COLO668 (cell line): ENCODE measurements around the gene CCNB1.
"Not testable (repeated sequence)": the region's sequence is repeated elsewhere in the genome, so short reads cannot be mapped to it uniquely, and the experiment has no call there.

Source experiments
- DNase-seq: peaks from one replicate; lab custom pipeline; 2025; ENCODE audit not compliant: unreplicated experiment; lab: John Stamatoyannopoulos, UW

Gene CCNB1

DNA sequence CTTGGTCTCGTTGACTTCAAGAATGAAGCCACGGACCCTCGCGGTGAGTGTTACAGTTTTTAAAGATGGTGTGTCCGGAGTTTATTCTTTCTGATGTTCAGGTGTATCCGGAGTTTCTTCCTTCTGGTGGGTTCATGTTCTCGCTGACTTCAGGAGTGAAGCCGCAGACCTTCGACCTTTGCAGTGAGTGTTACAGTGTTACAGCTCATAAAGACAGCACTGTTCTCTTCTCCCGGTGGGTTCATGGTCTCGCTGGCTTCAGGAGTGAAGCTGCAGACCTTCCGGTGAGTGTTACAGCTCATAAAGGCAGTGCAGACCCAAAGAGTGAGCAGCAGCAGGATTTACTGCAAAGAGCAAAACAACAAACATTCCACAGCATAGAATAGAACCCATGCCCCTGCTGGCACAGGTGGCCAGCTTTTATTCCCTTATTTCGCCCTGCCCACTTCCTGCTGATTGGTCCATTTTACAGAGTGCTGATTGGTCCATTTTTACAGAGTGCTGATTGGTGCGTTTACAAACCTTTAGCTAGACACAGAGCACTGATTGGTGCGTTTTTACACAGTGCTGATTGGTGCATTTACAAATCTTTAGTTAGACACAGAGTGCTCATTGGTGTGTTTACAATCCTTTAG is 14.8 kb downstream of the CCNB1 start:
- DNase-seq, result not testable (repeated sequence)

DNA sequence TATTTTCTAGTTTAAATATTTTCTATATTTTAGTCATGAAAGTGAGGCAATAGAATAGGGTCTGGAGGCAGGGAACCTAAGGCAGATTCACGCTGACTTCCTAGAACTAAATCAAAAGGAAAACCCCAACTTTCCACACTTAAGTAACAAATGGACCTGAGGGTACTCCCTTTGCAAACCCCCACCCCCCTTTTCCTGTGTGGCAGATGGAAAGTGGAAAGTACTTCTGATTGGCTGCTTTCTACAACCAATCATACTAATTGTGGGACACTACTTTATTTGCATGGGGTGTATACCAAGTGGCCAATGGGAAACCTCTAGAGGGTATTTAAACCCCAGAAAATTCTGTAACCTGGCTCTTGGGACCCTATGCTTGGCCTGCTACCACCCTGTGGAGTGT is 17.7 kb downstream of the CCNB1 start:
- no peak for DNase-seq

DNA sequence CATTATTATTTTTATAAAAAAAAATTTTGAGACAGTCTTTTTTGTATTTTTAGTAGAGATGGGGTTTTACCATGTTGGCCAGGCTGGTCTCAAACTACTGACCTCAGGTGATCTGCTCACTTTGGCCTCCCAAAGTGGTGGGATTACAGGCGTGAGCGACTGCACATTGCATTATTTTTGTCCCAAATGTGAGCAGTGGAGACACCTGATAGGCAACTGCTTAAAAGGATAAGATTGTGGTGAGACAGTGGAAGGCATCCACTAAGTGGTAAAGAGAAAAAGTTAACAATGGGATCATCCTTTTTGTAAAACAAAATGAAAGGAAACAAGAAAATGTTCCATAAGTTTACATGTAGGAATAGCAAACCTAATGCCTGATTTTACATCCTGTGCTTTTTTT is 20.4 kb downstream of the CCNB1 start:
- no peak for DNase-seq

DNA sequence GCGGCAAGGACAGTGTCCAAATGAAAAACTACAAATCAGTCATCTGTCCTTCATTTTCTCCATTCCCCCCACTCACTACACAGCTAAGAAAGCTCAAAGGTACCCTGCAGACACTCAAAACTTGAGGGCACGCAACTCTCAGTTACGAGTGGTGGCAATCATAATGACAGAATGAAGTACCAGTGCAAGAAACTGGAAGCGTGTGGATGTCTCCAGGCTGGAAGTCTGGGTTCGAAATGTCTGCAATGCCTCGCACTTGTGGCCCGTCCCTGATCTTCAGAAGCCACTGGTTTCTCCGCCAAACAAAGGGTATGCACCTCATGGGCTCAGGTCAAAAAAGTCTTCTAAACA is 21.8 kb downstream of the CCNB1 start:
- DNase-seq, result no peak

DNA sequence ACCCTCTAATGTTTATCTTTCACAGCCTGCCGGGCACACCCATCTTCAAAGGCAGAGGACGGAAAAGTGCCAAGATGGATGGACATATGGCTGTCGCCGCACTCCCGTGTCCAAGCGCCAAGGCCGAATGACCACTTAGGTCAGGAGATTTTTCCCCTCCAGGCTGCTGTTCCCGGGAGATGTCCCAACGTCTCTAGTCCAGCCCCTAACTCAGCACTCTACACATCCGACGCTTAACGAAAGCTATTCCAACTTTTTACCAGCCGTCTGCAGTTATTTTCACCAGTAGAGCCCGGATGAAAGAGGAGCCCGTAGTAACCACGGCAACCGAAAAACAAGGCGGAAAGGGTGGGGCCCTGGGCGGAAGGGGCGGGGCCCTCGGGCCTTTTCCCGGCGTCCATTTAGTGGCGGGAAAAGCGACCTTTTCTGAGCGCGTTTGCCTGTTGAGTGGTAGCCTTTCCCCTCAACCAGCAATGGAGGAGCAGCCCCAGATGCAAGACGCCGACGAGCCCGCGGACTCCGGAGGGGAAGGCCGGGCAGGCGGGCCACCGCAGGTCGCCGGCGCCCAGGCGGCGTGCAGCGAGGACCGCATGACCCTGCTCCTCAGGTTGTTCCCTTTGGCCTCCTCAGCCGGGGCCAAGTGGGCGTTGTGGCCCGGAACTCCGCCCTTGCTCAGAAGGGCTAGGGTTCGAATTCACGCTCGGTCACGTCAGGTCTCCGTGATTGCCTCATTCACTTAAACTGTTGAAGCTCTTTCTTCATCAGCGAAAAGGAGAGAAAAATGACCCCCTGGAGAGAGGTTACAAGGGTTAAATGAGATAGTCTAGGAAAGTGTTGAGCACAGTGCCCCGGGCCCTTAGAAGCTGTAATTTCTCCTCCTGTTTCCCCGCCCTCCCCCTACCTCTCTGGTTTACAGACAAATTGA is 22.5 kb downstream of the CCNB1 start, which contains the start of gene CENPH:
Gene CENPH, plus strand, starts transcription at position 422 of the 925 bp plus-strand sequence. Its CDS starts 52 bp downstream, at position 474.
- peak; percentile 87 for DNase-seq

DNA sequence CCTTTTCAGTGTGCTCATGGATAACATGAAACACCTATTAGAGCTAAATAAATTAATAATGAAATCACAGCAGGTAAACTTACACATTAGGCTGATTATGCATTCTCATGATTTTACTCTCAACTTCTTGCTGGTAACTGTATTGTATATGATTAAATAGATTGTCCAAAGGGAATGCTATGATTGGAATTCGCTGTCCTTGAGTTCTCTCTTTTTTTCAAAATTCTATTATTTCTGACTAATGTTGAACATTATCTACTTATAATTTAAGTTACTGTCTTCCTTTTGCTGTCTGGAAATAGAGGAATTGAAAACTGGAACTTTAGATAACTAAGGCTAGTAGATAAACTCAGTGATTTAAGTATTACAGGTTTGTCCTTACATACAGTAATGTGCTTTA is 35.5 kb downstream of the CCNB1 start:
- no peak for DNase-seq

DNA sequence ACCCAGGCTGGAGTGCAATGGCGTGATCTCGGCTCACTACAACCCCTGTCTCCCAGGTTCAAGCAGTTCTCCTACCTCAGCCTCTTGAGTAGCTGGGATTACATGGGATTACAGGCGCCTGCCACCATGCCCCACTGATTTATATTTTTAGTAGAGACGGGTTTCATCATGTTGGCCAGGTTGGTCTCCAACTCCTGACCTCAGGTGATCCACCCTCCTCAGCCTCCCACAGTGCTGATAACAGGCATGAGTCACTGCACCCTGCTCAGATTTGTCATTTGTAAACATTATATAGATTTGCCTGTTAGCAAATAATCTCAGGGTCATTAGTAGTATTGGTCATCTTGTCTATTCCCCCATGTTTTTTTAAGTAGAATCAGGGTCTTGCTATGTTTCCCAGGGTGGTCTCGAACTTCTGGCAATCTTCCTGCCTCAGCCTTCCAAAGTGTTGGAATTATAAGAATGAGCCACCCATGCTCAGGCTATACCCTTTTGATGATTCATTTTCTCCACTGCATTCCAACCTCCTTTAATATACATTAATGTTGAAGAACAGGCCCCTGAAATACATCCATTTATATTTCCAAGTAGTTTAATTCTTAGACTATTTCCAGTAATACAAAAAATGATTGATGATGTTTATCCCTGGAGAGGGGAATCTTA is 39.7 kb downstream of the CCNB1 start:
- no peak for DNase-seq

DNA sequence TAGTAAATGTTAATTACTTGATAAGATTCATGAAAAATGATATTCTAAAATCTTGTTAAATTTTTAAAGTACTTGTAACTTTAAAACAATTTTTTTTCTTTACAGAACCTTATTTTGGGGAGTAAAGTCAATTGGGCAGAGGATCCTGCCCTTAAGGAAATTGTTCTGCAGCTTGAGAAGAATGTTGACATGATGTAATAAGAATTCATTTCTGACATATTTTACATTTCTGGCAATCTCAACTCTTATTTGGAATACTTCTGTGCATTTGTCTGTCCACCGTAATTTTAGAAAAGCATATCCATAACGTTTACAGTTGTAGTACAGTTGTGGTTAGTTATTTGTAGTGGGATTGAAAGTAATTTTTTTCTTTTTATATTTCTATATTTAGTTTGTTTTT is 42.7 kb downstream of the CCNB1 start:
- no peak for DNase-seq

DNA sequence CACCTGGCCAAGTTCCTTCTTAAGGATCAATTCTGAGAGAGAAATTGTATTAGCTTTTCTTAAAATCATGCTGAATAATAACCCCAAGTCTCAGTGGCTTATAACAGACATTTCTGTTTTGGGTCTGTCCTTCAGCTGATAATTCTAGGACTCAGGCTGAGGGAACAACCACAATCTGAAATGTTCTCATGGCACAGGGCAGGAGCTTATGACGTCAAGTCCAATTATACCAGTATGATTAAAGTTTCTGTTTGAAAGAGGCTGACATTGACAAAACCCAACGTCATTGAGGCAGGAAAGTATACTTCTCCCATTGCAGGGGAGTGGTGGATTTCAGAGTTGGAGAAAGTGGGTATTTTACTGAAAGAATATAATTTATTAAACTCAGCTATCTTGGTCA is 44.2 kb downstream of the CCNB1 start:
- no peak for DNase-seq

DNA sequence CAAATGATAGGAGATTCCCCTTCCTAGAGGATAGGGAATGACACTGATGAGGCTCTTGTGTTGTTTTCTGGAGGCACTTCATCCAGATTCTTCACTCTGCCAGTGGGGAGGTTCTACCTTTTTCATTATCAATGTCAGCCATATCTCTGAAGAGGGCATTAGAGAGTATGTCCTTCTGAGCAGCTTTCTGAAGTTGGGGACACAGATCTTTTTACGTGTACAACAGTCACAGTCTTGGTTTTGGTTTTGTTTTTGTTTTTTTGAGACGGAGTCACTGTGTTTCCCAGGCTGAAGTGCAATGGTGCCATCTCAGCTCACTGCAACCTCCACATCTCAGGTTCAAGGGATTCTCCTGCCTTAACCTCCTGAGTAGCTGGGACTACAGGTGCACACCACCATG is 45.1 kb downstream of the CCNB1 start:
- DNase-seq, result no peak

DNA sequence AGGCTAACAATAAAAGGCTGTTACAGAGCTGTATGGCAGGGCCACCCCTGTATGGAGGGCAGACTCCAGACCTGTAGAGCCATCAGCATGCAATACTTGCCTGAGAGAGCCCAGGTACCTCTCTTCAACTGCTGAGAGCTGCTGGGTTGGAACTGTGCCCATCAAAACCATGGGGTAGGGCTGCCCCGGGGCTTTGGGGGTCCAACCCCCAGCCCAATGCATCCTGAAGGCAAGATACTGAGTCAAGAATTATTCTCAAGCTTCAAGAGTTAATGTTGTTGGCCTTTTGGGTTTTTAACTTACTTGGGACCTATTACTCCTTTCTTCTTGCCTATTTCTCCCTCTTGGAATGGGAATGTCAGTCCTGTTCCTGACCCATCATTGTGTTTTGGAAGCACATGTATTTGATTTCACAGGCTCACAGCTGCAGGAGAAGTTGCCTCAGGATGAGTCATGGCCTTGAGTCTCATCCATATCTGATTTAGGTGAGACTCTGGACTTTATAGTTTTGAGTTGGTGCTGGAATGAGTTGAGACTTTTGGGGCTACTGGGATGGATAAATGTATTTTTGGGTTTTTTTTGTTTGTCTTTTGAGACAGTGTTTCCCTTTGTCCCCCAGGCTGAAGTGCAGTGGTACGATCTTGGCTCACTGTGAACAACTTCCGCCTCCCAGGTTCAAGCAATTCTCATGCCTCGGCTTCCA is 46.7 kb downstream of the CCNB1 start:
- no peak for DNase-seq

DNA sequence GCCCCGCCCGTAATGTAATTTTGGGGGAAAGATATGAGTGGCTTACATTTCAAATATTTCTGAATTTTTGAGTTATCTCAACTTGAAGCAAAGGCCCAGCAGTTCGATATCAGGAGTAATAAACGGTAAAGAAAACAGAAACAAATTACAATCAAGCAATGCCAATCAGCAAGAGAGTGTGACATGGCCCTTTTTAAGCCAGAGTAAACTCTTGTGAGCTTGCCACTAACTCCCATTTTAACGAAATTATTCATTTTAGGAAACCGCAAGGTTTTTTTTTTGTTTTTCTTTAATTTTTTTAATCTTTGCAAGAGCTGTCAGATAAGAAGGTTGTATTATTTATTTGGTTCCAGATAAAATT is 50.2 kb downstream of the CCNB1 start:
- no peak for DNase-seq

DNA sequence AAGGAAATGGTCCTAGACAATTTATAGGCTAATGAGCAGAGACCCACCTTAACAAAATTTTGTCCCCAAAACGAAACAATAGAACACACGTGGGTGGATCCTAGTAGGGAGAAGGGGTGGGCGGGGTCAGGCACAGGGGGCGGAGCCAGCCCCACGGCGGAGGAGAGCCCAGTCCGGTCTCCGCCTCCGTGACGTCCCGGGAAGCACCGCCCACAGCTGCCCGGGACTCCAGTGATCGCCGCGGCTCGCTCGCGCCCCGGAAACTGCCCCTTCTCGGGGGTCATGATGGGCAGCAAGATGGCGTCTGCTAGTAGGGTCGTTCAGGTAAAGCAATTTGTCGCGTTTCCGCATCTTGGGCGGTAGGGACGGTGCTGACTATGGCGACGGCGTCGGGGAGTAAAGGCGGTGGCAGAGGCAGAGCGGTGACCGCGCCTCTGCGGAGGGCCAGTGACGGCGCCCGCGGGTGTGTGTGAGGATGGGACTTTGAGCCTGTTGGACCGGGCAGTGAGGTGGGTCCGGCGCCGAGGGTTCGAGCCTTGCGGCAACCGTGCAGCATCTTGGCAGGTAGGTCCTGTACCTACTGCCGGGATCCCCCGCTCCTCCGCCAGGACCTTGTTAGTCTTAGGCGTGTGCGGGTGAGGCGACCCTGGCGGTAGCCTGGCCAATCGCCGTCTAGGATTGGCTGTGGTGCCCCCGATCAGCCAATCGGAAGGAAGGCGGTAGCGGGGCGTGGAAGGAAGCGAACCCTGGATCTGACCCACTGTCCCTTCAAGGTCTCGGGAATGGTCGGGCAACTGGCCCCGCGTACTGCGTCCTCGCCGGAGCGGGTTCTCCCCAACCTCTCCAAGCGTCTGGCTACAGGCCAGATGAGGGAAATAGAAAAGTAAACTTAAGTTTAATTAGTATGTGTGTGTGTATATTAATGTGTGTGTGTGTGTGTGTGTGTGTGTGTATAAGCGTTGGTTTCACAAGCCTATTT is 50.9 kb downstream of the CCNB1 start:
- DNase-seq, result peak; percentile 92

DNA sequence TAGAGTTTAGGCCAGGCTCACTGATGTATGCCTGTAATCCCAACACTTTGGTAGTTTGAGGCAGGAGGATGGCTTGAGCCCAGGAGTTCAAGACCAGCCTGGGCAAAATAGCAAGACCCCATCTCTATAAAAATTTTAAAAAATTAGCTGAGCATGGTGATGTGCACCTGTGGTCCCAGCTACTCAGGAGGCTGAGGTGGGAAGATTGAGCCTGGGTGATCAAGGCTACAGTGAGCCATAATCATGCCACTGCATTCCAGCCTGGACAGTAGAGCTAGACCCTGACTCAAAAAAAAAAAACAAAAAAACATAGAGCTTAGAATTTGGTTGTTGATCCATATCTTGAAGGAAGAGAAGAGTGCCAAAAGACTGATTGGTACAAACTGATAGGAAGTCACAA is 53.0 kb downstream of the CCNB1 start:
- DNase-seq, result no peak

DNA sequence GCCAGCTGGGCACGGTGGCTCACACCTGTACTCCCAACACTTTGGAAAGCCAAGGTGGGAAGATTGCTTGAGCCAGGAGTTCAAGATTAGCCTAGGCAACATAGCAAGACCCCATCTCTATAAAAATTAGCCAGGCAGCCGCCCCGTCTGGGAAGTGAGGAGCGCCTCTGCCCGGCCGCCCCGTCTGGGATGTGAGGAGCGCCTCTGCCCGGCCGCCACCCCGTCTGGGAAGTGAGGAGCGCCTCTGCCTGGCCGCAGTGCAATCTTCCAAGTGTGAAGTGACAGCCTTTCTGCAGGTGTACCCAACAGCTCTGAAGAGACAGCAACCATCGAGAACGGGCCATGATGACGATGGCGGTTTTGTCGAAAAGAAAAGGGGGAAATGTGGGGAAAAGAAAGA is 53.4 kb downstream of the CCNB1 start:
- DNase-seq, result not testable (repeated sequence)

DNA sequence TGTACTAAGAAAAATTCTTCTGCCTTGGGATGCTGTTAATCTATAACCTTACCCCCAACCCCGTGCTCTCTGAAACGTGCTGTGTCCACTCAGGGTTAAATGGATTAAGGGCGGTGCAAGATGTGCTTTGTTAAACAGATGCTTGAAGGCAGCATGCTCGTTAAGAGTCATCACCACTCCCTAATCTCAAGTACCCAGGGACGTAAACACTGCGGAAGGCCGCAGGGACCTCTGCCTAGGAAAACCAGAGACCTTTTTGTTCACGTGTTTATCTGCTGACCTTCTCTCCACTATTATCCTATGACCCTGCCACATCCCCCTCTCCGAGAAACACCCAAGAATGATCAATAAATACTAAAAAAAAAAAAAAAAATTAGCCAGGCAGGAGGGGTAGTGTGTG is 53.9 kb downstream of the CCNB1 start:
- not testable (repeated sequence) for DNase-seq

DNA sequence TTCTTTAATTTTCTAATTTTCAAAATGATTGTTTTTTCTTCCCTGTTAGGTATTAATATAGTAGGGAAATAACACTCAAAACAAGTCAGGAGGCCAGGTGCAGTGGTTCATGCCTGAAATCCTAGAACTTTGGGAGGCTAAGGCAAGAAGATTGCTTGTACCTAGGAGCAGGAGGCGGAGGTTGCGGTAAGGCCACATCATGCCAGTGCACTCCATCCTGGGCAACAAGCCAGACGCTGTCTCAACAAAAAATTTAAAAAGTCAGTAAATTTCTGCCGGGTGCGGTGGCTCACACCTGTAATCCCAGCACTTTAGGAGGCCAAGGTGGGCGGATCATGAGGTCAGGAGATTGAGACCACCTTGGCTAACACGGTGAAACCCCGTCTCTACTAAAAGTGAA is 57.6 kb downstream of the CCNB1 start:
- no peak for DNase-seq

DNA sequence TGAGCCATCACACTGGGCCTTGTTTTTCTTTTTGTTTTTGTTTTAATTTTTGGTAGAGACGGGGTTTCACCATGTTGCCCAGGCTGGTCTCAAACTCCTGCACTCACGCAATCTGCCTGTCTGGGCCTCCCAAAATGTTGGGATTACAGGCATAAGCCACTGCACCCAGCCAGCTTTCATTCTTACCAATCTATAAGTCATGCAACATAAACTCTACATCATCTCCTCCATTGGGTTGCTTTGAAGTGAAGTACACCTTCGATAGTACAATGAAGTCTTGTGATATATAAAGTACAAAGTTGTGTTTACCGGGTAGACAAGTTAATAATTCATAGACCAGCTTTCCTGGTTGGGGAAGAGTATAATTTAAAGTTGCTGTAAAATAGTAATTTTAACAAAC is 58.9 kb downstream of the CCNB1 start:
- no peak for DNase-seq
